DOHH2 (cell line): ENCODE data around the gene PLEKHH3.

Experiments
- CTCF ChIP-seq: fragments of 200-600 bp; sonication (generic); IDR thresholded peaks from one replicate; pipeline ENCODE4 v1.5.1; 2014; ENCODE audit warnings: antibody characterized with exemption, mild to moderate bottlenecking, low read depth, low read length; ENCODE audit not compliant: poor library complexity, severe bottlenecking
- EZH2phosphoT487 ChIP-seq: fragments of 200-600 bp; sonication (generic); IDR thresholded peaks from 2 replicates; pipeline ENCODE4 v1.6.1; 2017; ENCODE audit warnings: borderline replicate concordance, mild to moderate bottlenecking, antibody characterized with exemption, low read length, moderate library complexity, mixed read lengths

GRCh38 chr17:42673885-42674754, 2.7 kb downstream of the PLEKHH3 start:
- TF ChIP-seq CTCF (peak; percentile 91), EZH2phosphoT487 (0 out of 2 replicates have a peak, but pooled peaks have one; percentile 17)
